ENCODE data around the gene CCDC167.

Gene CCDC167

DNA sequence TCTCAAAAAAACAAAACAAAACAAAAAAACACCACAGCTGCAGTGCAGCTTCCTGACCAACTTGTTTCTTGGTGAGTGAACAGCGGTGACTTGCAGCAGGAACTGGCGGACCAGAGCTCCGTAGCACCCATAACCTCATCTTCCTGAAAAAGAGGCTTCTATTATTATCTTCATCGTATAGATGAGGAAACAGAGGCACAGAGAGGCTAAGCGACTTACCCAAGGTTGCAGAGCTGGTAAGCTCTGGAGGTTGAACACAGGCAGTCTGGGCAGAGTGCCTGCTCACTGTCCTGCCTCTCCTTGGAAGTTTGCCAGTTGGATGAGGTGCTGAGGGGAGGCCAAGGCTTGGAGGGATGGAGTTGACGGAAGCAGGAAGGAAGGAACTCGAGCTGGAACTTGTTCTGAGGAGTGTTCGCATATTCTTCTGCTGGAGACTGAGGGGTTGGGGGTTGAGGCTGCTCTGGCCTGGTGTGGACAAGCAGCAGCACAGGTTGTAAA lies 47.9 kb upstream of the CCDC167 start:
- TF ChIP-seq POLR2AphosphoS5 (IDR thresholded peaks at IDR 0.05; ENCODE audit: low read depth) = no peak
- TF ChIP-seq GABPA (IDR thresholded peaks at IDR 0.05; ENCODE audit: low read depth) = no peak
- no peak for TF ChIP-seq CTCF (IDR thresholded peaks at IDR 0.05; ENCODE audit: insufficient read depth, low read length)
- no peak for TF ChIP-seq SPI1 (IDR thresholded peaks at IDR 0.05; ENCODE audit: borderline replicate concordance, low read depth)
- TF ChIP-seq REST (IDR thresholded peaks at IDR 0.05; ENCODE audit: insufficient replicate concordance, low read depth) = no peak
- Histone ChIP-seq H3K27me3 (ENCODE audit: insufficient read depth, poor library complexity, severe bottlenecking) (peaks cover 7% of the 10 kb centered on the region), H3K27ac (replicated peaks) (no peak overlapping the region), H3K4me3 (replicated peaks; ENCODE audit: insufficient read depth, low read length) (no peak overlapping the region)
- no peak for DNase-seq (ENCODE audit: low read depth in 1 of 2, low spot score in 1 of 2)

DNA sequence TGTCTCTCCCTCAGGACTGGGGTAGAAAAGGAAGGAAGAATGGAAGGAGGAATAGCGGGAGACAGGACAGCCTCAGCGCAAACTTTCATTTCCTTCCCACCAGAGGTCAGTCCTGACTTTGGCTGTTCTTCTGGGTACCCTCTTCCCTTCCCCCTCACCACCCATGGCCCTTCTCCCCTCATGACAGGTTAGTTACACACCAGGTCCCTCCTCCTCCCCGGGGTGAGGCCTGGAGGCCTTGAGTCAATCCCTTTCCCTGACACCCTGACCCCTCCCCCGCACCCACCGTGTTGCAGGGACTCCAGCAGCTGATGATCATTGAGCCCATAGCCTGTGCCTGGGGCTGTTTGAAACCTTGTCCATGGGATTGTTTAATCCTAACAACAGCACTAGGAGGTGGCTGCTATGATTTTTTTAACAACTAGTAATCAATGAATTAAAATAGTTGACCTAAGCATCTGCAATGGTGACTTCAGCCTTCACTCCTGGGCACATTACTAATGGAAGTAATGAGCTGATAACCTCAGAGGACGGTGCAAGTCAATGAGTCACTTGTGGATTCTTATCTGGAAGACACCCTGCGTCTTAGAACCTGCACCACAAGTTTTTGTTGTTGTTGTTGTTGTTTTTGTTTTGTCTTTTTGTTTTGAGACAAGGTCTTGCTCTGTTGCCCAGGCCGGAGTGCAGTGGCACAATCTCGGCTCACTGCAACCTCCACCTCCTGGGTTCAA lies 46.6 kb upstream of the CCDC167 start:
- no peak for TF ChIP-seq CTCF (IDR thresholded peaks at IDR 0.05; ENCODE audit: insufficient read depth, low read length)
- no peak for TF ChIP-seq POLR2AphosphoS5 (IDR thresholded peaks at IDR 0.05; ENCODE audit: low read depth)
- TF ChIP-seq GABPA (IDR thresholded peaks at IDR 0.05; ENCODE audit: low read depth) = no peak
- TF ChIP-seq SPI1 (IDR thresholded peaks at IDR 0.05; ENCODE audit: borderline replicate concordance, low read depth) = no peak
- no peak for TF ChIP-seq REST (IDR thresholded peaks at IDR 0.05; ENCODE audit: insufficient replicate concordance, low read depth)
- Histone ChIP-seq H3K27ac (replicated peaks) (no peak overlapping the region), H3K27me3 (ENCODE audit: insufficient read depth, poor library complexity, severe bottlenecking) (peaks cover 5% of the 10 kb centered on the region), H3K4me3 (replicated peaks; ENCODE audit: insufficient read depth, low read length) (no peak overlapping the region)
- no peak for DNase-seq (ENCODE audit: low read depth in 1 of 2, low spot score in 1 of 2)

DNA sequence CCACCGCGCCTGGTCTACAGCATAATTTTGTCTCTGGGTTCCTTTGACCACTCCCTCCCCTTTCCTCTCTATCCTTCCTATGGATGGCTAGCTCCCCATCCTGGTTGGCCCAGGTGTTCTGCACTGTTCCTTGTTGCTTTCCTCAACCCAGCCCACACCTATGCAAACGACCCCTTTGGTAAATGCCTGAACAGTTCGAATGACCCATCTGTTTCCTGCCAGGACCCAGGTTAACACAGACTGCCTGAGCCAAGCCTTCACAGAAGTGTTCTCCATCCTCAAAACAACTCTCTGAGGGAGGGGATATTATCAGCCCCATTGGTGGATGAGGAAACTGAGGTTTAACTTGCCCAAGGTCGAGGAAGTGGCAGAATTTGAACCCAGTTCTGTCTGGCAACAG lies 44.8 kb upstream of the CCDC167 start:
- H3K27me3 ChIP-seq (ENCODE audit: insufficient read depth, poor library complexity, severe bottlenecking) = peaks cover 3% of the 10 kb centered on the region
- H3K4me3 ChIP-seq (replicated peaks; ENCODE audit: insufficient read depth, low read length) = no peak overlapping the region
- TF ChIP-seq REST (IDR thresholded peaks at IDR 0.05; ENCODE audit: insufficient replicate concordance, low read depth) (no peak), SPI1 (IDR thresholded peaks at IDR 0.05; ENCODE audit: borderline replicate concordance, low read depth) (no peak), CTCF (IDR thresholded peaks at IDR 0.05; ENCODE audit: insufficient read depth, low read length) (no peak), POLR2AphosphoS5 (IDR thresholded peaks at IDR 0.05; ENCODE audit: low read depth) (no peak), GABPA (IDR thresholded peaks at IDR 0.05; ENCODE audit: low read depth) (no peak)
- DNase-seq (ENCODE audit: low read depth in 1 of 2, low spot score in 1 of 2) = no peak
- H3K27ac ChIP-seq (replicated peaks) = no peak overlapping the region

Data from HL-60 (cell line).